ENCODE results near the gene NCOA1. TPM values are rescaled to one million over a fixed set of nuclear protein-coding genes. Genes with fewer than 3 reads are reported as not detected.

Gene NCOA1
- total and polyA plus RNA-seq, 4 donors: 6.5 to 26.6 (median 16.3) TPM

GRCh38 chr2:24517247-24517646, 26.2 kb downstream of the NCOA1 start:
- Histone ChIP-seq H3K27me3 (ENCODE audit: control insufficient read depth in 4 of 4, insufficient read depth in 4 of 4, low read length in 3 of 4) (no peaks in the 10 kb centered on the region), H3K4me3 (ENCODE audit: low read depth in 1 of 3, low read length in 3 of 3) (no peak overlapping the region), H3K4me1 (ENCODE audit: control insufficient read depth in 4 of 4, insufficient read depth in 4 of 4, low read length in 3 of 4) (peaks cover 0 to 11% (median 4%) of the 10 kb centered on the region in 4 donors), H3K9me3 (ENCODE audit: control insufficient read depth in 4 of 4, low read length in 3 of 4) (no peaks in the 10 kb centered on the region), H3K9ac (ENCODE audit: low read depth in 1 of 2, low read length in 2 of 2) (no peak overlapping the region), H3K27ac (ENCODE audit: low read depth in 1 of 2, low read length in 2 of 2) (no peak overlapping the region), H3K36me3 (ENCODE audit: control insufficient read depth in 4 of 4, insufficient read depth in 3 of 4, low read depth in 1 of 4, low read length in 3 of 4) (no peaks in the 10 kb centered on the region)
- TF ChIP-seq JUND (IDR thresholded peaks at IDR 0.05): no peak
- no peak for TF ChIP-seq HNF4A (conservative IDR thresholded peaks at IDR 0.05)
- TF ChIP-seq SP1 (IDR thresholded peaks at IDR 0.05): no peak
- TF ChIP-seq HNF4G (IDR thresholded peaks at IDR 0.05): no peak
- TF ChIP-seq ATF3 (IDR thresholded peaks at IDR 0.05): no peak
- TF ChIP-seq ZBTB33 (IDR thresholded peaks at IDR 0.05): no peak
- no peak for TF ChIP-seq FOXA2 (IDR thresholded peaks at IDR 0.05)
- TF ChIP-seq CTCF (IDR thresholded peaks at IDR 0.05; ENCODE audit: low read depth, low read length, missing input control): no peak
- no peak for TF ChIP-seq TAF1 (conservative IDR thresholded peaks at IDR 0.05)
- no peak for TF ChIP-seq REST (IDR thresholded peaks at IDR 0.05)
- TF ChIP-seq MAX (IDR thresholded peaks at IDR 0.05): no peak
- no peak for TF ChIP-seq FOXA1 (IDR thresholded peaks at IDR 0.05)
- TF ChIP-seq RAD21 (IDR thresholded peaks at IDR 0.05): no peak
- TF ChIP-seq EGR1 (IDR thresholded peaks at IDR 0.05; ENCODE audit: low read depth in 2 of 2): no peak
- TF ChIP-seq YY1 (IDR thresholded peaks at IDR 0.05): no peak
- no peak for TF ChIP-seq RXRA (IDR thresholded peaks at IDR 0.05)
- no peak for DNase-seq (ENCODE audit: low spot score)
- WGBS: 72% methylated on average over 5 of the region's 5 CpGs

GRCh38 chr2:24520175-24520574, 29.1 kb downstream of the NCOA1 start:
- no peak for TF ChIP-seq RAD21 (IDR thresholded peaks at IDR 0.05)
- no peak for TF ChIP-seq ZBTB33 (IDR thresholded peaks at IDR 0.05)
- TF ChIP-seq FOXA1 (IDR thresholded peaks at IDR 0.05): no peak
- TF ChIP-seq FOXA2 (IDR thresholded peaks at IDR 0.05): no peak
- H3K9me3 ChIP-seq (ENCODE audit: control insufficient read depth in 4 of 4, low read length in 3 of 4): no peaks in the 10 kb centered on the region
- H3K4me1 ChIP-seq (ENCODE audit: control insufficient read depth in 4 of 4, insufficient read depth in 4 of 4, low read length in 3 of 4): peaks cover 0 to 3% (median 0%) of the 10 kb centered on the region in 4 donors
- no peaks in the 10 kb centered on the region for H3K36me3 ChIP-seq (ENCODE audit: control insufficient read depth in 4 of 4, insufficient read depth in 3 of 4, low read depth in 1 of 4, low read length in 3 of 4)
- WGBS: 89% methylated on average over 1 of the region's 1 CpG
- no peak for DNase-seq (ENCODE audit: low spot score)
- H3K27me3 ChIP-seq (ENCODE audit: control insufficient read depth in 4 of 4, insufficient read depth in 4 of 4, low read length in 3 of 4): no peaks in the 10 kb centered on the region
- no peak overlapping the region for H3K9ac ChIP-seq (ENCODE audit: low read depth in 1 of 2, low read length in 2 of 2)
- H3K27ac ChIP-seq (ENCODE audit: low read depth in 1 of 2, low read length in 2 of 2): no peak overlapping the region
- H3K4me3 ChIP-seq (ENCODE audit: low read depth in 1 of 3, low read length in 3 of 3): no peak overlapping the region

Measured in liver (tissue), 9 donors.